WERI-Rb-1 (cell line): ENCODE measurements around the gene CRTC1.

Experiments
- DNase-seq: peaks from one replicate; pipeline ENCODE4 v3.0.0-alpha.2; 2020
- H3K27ac ChIP-seq: fragments of 250-450 bp; sonication (Bioruptor Pico); 2 replicates; pipeline ENCODE4 v1.5.1; 2020; ENCODE audit warnings: mild to moderate bottlenecking, moderate library complexity
- H3K27me3 ChIP-seq: fragments of 250-450 bp; sonication (Bioruptor Pico); 2 replicates; pipeline ENCODE4 v1.5.1; 2021; ENCODE audit warnings: mild to moderate bottlenecking, low read depth, moderate library complexity; ENCODE audit not compliant: insufficient read depth, severe bottlenecking
- H3K36me3 ChIP-seq: fragments of 250-450 bp; sonication (Bioruptor Pico); 2 replicates; pipeline ENCODE4 v1.5.1; 2020; ENCODE audit warnings: mild to moderate bottlenecking, moderate library complexity
- H3K4me3 ChIP-seq: 2 replicates; pipeline ENCODE4 v1.5.1; 2011; ENCODE audit warnings: low read depth, mild to moderate bottlenecking, control low read depth, low read length
- H3K9me3 ChIP-seq: fragments of 250-450 bp; sonication (Bioruptor Pico); 2 replicates; pipeline ENCODE4 v1.5.1; 2021; ENCODE audit warnings: mild to moderate bottlenecking, moderate library complexity; ENCODE audit not compliant: severe bottlenecking
- TF ChIP-seq, protein P1 (sequence below): IDR thresholded peaks from 2 replicates; pipeline ENCODE4 v1.5.1; 2011; ENCODE audit warnings: low read depth, mild to moderate bottlenecking, control low read depth, inconsistent platforms, low read length

CRTC1 gene

DNA sequence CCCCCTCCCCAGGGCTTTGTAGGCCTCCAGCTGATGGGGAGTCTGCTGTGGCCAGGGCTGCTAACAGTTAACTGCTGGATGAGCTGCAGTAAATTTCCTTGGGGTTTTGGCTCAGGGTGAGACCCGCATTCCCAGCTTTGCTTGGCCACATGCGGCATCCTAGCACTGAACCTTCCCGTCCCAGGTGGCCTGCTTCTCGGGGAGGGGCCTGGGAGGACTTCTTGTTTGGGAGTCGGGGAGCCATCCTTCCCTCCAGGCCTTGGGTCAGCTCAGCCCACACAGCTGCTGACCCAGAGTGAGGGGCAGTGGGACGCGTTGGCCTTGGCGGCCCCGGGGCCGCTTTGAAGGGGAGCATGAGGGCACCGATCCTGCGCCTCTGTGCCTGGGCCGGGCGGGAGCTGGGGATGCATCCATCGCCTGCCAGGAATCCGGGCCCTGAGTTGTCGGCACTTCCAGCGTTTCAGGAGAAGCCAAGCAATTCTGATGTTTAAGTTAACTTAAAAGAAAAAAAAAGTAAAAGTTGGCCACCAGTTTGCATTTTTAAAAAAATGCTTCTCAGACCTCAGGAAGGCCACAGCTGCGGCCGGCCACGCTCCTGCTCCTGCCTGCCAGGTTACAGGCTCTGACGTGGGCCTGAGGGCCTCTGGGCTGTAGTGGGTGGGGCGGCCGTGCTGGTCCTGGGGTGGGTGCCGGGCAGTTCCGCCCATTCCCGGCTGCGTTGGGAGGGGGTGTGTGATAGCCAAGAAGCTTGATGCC lies 27.7 kb downstream of the CRTC1 start:
- TF ChIP-seq, protein P1, sequence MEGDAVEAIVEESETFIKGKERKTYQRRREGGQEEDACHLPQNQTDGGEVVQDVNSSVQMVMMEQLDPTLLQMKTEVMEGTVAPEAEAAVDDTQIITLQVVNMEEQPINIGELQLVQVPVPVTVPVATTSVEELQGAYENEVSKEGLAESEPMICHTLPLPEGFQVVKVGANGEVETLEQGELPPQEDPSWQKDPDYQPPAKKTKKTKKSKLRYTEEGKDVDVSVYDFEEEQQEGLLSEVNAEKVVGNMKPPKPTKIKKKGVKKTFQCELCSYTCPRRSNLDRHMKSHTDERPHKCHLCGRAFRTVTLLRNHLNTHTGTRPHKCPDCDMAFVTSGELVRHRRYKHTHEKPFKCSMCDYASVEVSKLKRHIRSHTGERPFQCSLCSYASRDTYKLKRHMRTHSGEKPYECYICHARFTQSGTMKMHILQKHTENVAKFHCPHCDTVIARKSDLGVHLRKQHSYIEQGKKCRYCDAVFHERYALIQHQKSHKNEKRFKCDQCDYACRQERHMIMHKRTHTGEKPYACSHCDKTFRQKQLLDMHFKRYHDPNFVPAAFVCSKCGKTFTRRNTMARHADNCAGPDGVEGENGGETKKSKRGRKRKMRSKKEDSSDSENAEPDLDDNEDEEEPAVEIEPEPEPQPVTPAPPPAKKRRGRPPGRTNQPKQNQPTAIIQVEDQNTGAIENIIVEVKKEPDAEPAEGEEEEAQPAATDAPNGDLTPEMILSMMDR: no peak
- DNase-seq: no peak

DNA sequence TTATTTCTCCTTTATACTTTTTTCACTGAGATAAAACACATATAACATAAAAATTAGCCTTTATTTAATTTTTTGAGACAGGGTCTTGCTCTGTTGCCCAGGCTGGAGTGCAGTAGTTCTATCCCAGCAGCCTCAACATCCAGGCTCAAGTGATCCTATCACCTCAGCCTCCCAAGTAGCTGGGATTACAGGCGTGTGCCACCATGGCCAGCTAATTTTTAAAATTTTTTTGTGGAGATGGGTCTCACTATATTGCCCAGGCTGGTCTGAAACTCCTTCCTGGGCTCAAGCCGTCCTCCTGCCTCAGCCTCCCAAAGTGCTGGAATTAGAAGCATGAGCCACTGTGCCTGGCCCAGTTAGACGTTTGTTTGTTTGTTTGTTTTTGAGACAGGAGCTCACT lies 28.4 kb downstream of the CRTC1 start:
- TF ChIP-seq, protein P1: no peak
- H3K27me3 ChIP-seq: no peaks in the 10 kb centered on the region
- H3K4me3 ChIP-seq: no peak overlapping the region
- no peak for DNase-seq
- no peak overlapping the region for H3K27ac ChIP-seq
- no peaks in the 10 kb centered on the region for H3K9me3 ChIP-seq
- H3K36me3 ChIP-seq: peaks cover 3% of the 10 kb centered on the region

More for the DNA sequence above, 27.7 kb downstream of the CRTC1 start:
- H3K9me3 ChIP-seq: no peaks in the 10 kb centered on the region
- no peak overlapping the region for H3K27ac ChIP-seq
- peaks cover 3% of the 10 kb centered on the region for H3K36me3 ChIP-seq
- no peaks in the 10 kb centered on the region for H3K27me3 ChIP-seq
- no peak overlapping the region for H3K4me3 ChIP-seq

DNA sequence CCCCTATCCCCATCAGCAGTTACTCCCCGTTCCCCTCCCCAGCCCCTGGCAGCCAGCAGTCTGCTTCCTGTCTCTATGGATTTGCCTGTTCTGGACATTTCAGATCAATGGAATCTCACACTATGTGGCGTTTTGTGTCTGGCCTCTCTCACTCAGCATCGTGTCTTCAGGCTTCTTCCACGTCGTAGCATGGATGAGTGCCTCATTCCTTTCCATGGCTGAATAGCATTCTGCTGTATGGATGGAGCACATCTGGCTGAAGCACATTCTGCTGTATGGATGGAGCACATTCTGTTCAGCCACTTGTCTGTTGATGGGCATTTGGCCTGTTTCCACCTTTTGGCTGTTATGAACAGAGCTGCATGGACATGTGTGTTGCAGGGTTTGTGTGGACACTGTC lies 29.5 kb downstream of the CRTC1 start:
- Histone ChIP-seq H3K9me3 (no peaks in the 10 kb centered on the region), H3K27ac (no peak overlapping the region), H3K4me3 (no peak overlapping the region), H3K27me3 (no peaks in the 10 kb centered on the region), H3K36me3 (peaks cover 3% of the 10 kb centered on the region)
- no peak for DNase-seq
- TF ChIP-seq, protein P1: no peak

DNA sequence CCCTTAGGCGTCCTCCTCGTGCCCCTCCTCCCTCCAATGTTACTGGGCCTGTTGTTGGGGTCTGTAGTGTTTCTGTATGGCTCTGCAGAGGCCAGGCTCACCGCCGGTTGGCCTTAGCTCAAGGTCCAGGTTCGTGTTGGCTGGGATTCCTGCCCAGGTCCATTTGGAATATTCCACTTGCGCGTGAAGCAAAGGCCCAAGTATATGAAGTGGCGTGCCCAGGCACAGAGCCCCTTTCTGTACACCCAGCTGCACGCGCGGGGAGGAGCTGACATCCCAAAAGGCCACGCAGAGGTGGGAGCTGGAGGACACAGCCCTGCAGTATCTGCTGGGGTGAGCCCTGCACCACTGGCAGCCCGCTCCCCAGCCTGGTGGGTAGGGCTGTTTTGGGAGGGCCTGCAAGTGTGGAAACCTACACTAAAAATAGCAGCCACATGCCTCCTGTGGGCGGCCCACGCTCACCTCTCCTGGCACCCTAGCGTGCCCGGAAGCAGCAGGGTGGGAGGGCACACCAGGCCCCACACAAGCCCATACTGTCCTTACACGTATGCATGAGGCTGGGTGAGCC lies 30.2 kb downstream of the CRTC1 start:
- Histone ChIP-seq H3K9me3 (no peaks in the 10 kb centered on the region), H3K27ac (no peak overlapping the region)

DNA sequence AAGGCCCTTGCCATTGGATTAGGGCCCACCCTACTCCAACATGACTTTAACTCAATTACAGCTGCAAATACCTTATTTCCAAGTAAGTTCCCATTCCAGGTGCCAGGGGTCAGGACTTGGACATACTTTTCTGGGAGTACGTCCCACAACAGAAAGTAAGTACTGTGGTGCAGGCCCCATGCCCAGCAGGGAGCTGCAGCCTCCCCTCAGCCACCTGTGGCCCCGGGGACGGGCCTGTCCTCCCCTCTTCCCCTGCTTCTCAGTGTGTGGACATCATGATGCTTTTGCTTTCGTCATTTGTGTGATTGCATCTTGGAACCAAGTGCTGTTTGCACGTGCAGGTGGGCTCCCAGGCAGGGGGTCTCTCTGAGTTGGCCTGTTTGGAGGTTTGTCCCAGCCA lies 31.9 kb downstream of the CRTC1 start:
- H3K4me3 ChIP-seq: no peak overlapping the region
- TF ChIP-seq, protein P1: no peak
- DNase-seq: no peak
- no peak overlapping the region for H3K27ac ChIP-seq
- H3K9me3 ChIP-seq: no peaks in the 10 kb centered on the region
- H3K36me3 ChIP-seq: peaks cover 3% of the 10 kb centered on the region
- H3K27me3 ChIP-seq: no peaks in the 10 kb centered on the region

More for the DNA sequence above, 30.2 kb downstream of the CRTC1 start:
- Histone ChIP-seq H3K27me3 (no peaks in the 10 kb centered on the region), H3K36me3 (peaks cover 3% of the 10 kb centered on the region), H3K4me3 (no peak overlapping the region)
- TF ChIP-seq, protein P1: no peak
- DNase-seq: no peak
